Esophagus squamous epithelium (tissue), 5 donors: Measurements from ENCODE around the gene GBF1. TPM values are rescaled to one million over a fixed set of nuclear protein-coding genes. Genes with fewer than 3 reads are reported as not detected.

Experiments used
- DNase-seq: peaks from one replicate; lab custom pipeline; 2025; lab: John Stamatoyannopoulos, UW
- H3K27ac ChIP-seq, 4 donors: fragments of 200-600 bp; sonication (generic); one replicate each; pipeline ENCODE4 v1.5.1; 2016 to 2019; ENCODE audit warnings: mild to moderate bottlenecking in 1 of 4
- H3K27me3 ChIP-seq, 4 donors: fragments of 200-600 bp; sonication (generic); 1 replicate in 3 of 4; 2 replicates in 1 of 4; pipeline versions ENCODE4 v1.5.1 to v1.6.0; 2017 to 2021; ENCODE audit warnings: antibody characterized with exemption in 1 of 4
- H3K36me3 ChIP-seq, 3 donors: fragments of 200-600 bp; sonication (generic); one replicate each; pipeline ENCODE4 v1.5.1; 2016 to 2019
- H3K4me1 ChIP-seq, 3 donors: fragments of 200-600 bp; sonication (generic); one replicate each; pipeline ENCODE4 v1.5.1; 2017 to 2019
- H3K4me3 ChIP-seq, 4 donors: fragments of 200-600 bp; sonication (generic); 1 replicate in 3 of 4; 2 replicates in 1 of 4; pipeline ENCODE4 v1.5.1; 2016 to 2019; ENCODE audit warnings: mild to moderate bottlenecking in 2 of 4, moderate library complexity in 1 of 4
- H3K9me3 ChIP-seq, 3 donors: fragments of 200-600 bp; sonication (generic); one replicate each; pipeline ENCODE4 v1.5.1; 2016 to 2019
- POLR2A ChIP-seq, 4 donors: fragments of 450-650 bp; IDR thresholded peaks; one replicate each; pipeline ENCODE4 v1.6.1; 2017; ENCODE audit warnings: antibody characterized with exemption in 4 of 4, mild to moderate bottlenecking in 4 of 4, moderate library complexity in 3 of 4
- WGBS, 2 donors: methylation state at CpG; one replicate each; pipeline ENCODE4 v1.1.5; 2018; 5-methylcytosine and 5-hydroxymethylcytosine counted together
- intact Hi-C: fragments of 100-400 bp; cut with DNase I; formaldehyde crosslinking; loops from one replicate; pipeline ENCODE4 v1.15.0; 2022
- total RNA-seq, 4 donors: library from RNA; depleted of rRNA; stranded (reverse); fragments of >200 nt; gene quantifications; one replicate each; pipeline ENCODE4 v1.1.0, GENCODE V29; 2016
- TF ChIP-seq, protein P1 (sequence below), 6 experiments: fragments of 450-650 bp in 4 of 6; fragments of 200-600 bp in 2 of 6; sonication (generic) in 2 of 6; IDR thresholded peaks; one replicate each; pipeline ENCODE4 v1.5.1; 2016 to 2019; ENCODE audit warnings: antibody characterized with exemption in 6 of 6, mild to moderate bottlenecking in 4 of 6, moderate library complexity in 4 of 6
- donor health status: DM: yes; HTN: yes; CAD: no.

Gene GBF1
- total RNA-seq, 4 donors from 2014 or later = 22.5 to 39.0 (median 28.6) TPM

DNA sequence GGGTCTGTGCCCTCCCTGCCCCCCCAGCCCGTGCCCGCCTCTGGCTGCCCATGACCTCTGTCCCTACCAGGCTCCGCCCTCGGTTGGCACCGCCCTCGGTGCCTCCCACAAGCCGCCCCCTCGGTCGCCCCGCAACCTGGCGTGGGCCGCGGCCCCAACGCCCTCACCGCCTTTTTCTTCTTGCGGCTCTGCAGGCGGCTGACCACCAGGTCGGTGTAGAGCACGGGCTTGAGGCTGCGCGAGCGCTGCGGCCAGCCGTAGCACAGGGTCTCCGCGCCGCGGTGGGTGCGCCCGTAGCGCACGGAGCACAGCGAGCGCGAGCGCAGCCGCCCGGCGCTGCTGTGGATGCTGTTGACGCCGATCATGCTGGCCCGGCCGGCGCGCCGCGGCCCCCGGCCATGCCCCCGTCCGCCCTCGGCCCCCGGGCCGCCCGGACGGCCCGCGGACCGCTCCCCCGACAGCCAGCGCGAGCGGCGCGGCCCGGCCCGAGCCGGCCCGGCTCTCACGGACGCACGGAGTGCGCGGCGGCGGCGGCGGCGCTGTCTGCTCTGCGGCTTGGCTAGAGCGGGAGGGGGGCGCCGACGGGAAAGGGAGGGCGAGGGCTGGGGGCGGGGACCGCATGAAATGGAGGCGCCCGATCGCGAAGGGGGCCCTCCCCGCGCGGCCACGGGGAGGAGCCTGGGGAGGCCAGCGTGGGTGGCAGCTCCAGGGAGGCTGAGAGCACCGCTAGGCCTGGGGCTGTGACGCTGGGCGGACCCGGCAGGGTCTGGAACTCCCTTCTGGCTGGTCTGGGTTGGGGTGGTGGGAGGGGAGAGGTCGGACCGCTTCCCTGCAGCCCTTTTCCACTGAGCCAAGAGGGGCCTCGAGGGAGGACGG lies 163.6 kb downstream of the GBF1 start:
- TF ChIP-seq POLR2A (IDR thresholded peaks at IDR 0.05) = no peak
- TF ChIP-seq, protein P1, sequence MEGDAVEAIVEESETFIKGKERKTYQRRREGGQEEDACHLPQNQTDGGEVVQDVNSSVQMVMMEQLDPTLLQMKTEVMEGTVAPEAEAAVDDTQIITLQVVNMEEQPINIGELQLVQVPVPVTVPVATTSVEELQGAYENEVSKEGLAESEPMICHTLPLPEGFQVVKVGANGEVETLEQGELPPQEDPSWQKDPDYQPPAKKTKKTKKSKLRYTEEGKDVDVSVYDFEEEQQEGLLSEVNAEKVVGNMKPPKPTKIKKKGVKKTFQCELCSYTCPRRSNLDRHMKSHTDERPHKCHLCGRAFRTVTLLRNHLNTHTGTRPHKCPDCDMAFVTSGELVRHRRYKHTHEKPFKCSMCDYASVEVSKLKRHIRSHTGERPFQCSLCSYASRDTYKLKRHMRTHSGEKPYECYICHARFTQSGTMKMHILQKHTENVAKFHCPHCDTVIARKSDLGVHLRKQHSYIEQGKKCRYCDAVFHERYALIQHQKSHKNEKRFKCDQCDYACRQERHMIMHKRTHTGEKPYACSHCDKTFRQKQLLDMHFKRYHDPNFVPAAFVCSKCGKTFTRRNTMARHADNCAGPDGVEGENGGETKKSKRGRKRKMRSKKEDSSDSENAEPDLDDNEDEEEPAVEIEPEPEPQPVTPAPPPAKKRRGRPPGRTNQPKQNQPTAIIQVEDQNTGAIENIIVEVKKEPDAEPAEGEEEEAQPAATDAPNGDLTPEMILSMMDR (IDR thresholded peaks at IDR 0.05) = no peak
- Histone ChIP-seq H3K36me3 (no peaks in the 10 kb centered on the region), H3K9me3 (no peaks in the 10 kb centered on the region), H3K4me1 (peaks cover 11 to 29% (median 13%) of the 10 kb centered on the region in 3 donors), H3K27ac (no peak overlapping the region), H3K27me3 (peaks cover 7 to 79% (median 32%) of the 10 kb centered on the region in 4 donors), H3K4me3 (peak overlapping the region; percentile 29 to 69 (median 45))
- 0 to 4% methylated on average over 3 to 8 of the region's 103 CpGs for WGBS, 2 donors
- intact Hi-C loops = no loop called here
- DNase-seq = no peak

- Histone ChIP-seq H3K9me3 (no peaks in the 10 kb centered on the region), H3K4me3 (peak overlapping the region in 3 of 4 donors; percentile 39 to 69 (median 51)), H3K36me3 (no peaks in the 10 kb centered on the region), H3K27me3 (peaks cover 7 to 88% (median 32%) of the 10 kb centered on the region in 4 donors), H3K4me1 (peaks cover 11 to 29% (median 13%) of the 10 kb centered on the region in 3 donors), H3K27ac (no peak overlapping the region)
- intact Hi-C loops = no loop called here
- no peak for DNase-seq
- TF ChIP-seq POLR2A (IDR thresholded peaks at IDR 0.05) = no peak
- TF ChIP-seq, protein P1 (IDR thresholded peaks at IDR 0.05) = no peak
- WGBS, 2 donors = 24 to 43% methylated on average over 7 to 22 of the region's 24 CpGs
Measured at GRCh38 chr10:102409604-102410428, 164.5 kb downstream of the GBF1 start.

- Histone ChIP-seq H3K4me1 (peaks cover 11 to 29% (median 13%) of the 10 kb centered on the region in 3 donors), H3K27me3 (peaks cover 7 to 90% (median 33%) of the 10 kb centered on the region in 4 donors), H3K36me3 (no peaks in the 10 kb centered on the region), H3K4me3 (peak overlapping the region in 2 of 4 donors; percentile 26 to 43), H3K27ac (no peak overlapping the region), H3K9me3 (no peaks in the 10 kb centered on the region)
- TF ChIP-seq, protein P1 (IDR thresholded peaks at IDR 0.05) = no peak
- TF ChIP-seq POLR2A (IDR thresholded peaks at IDR 0.05) = no peak
- no peak for DNase-seq
- 5% methylated on average over 8 of the region's 48 CpGs; no CpG with 5 or more reads in 1 of the 2 donors for WGBS, 2 donors
- intact Hi-C loops = no loop called here
Measured at GRCh38 chr10:102410429-102411073, 165.2 kb downstream of the GBF1 start.

GRCh38 chr10:102411341-102412255 lies 166.3 kb downstream of the GBF1 start:
- TF ChIP-seq, protein P1 (IDR thresholded peaks at IDR 0.05) = no peak
- TF ChIP-seq POLR2A (IDR thresholded peaks at IDR 0.05) = no peak
- Histone ChIP-seq H3K36me3 (no peaks in the 10 kb centered on the region), H3K4me3 (no peak overlapping the region), H3K9me3 (no peaks in the 10 kb centered on the region), H3K4me1 (peaks cover 11 to 29% (median 13%) of the 10 kb centered on the region in 3 donors), H3K27me3 (peaks cover 7 to 99% (median 34%) of the 10 kb centered on the region in 4 donors), H3K27ac (no peak overlapping the region)
- no peak for DNase-seq
- WGBS, 2 donors = 69 to 79% methylated on average over 4 to 11 of the region's 14 CpGs
- intact Hi-C loops = no loop called here
